ENCODE results near the gene GJD2.
A peak's percentile ranks its signal among the peaks of the same experiment; 100 is the strongest.

Gene GJD2

GRCh38 chr15:34754674-34755418 is at the start of gene GJD2:
Gene GJD2, minus strand, starts transcription at chr15:34754998. Its CDS starts 510 bp downstream, at chr15:34754488.
- no peak for DNase-seq

GRCh38 chr15:34804113-34804512 is 49.3 kb upstream of the GJD2 start:
- no peak for DNase-seq

GRCh38 chr15:34802803-34803750 is 48.3 kb upstream of the GJD2 start:
- no peak for DNase-seq

- DNase-seq: no peak
These were observed 47.6 kb upstream of the GJD2 start for GRCh38 chr15:34802371-34802770.

- DNase-seq: peak; percentile 26
These were observed 44.6 kb upstream of the GJD2 start for GRCh38 chr15:34799149-34800101.

- DNase-seq: no peak
These were observed 42.1 kb upstream of the GJD2 start for GRCh38 chr15:34796847-34797435.

- peak; percentile 11 for DNase-seq
These were observed 40.7 kb upstream of the GJD2 start, which contains the start of gene ACTC1 for GRCh38 chr15:34795267-34796081. Gene ACTC1, minus strand, starts transcription at chr15:34795549. Its CDS starts 741 bp downstream, at chr15:34794808.

- DNase-seq: no peak
These were observed 39.9 kb upstream of the GJD2 start for GRCh38 chr15:34794590-34795206.

GRCh38 chr15:34793901-34794300 is 39.1 kb upstream of the GJD2 start:
- DNase-seq: no peak

- no peak for DNase-seq
These were observed 38.3 kb upstream of the GJD2 start for GRCh38 chr15:34793071-34793470.

GRCh38 chr15:34791701-34792100 is 36.9 kb upstream of the GJD2 start:
- DNase-seq: no peak

GRCh38 chr15:34790121-34790520 is 35.3 kb upstream of the GJD2 start:
- no peak for DNase-seq

GRCh38 chr15:34789326-34789725 is 34.5 kb upstream of the GJD2 start:
- no peak for DNase-seq

- no peak for DNase-seq
These were observed 31.4 kb upstream of the GJD2 start for GRCh38 chr15:34786206-34786605.

GRCh38 chr15:34783991-34784390 is 29.2 kb upstream of the GJD2 start:
- no peak for DNase-seq

- DNase-seq: no peak
These were observed 28.6 kb upstream of the GJD2 start for GRCh38 chr15:34783431-34783830.

GRCh38 chr15:34782901-34783300 is 28.1 kb upstream of the GJD2 start:
- DNase-seq: no peak

GRCh38 chr15:34780725-34781124 is 25.9 kb upstream of the GJD2 start:
- DNase-seq: no peak

- no peak for DNase-seq
These were observed 21.9 kb upstream of the GJD2 start for GRCh38 chr15:34776606-34777105.

- DNase-seq: no peak
These were observed 19.1 kb upstream of the GJD2 start for GRCh38 chr15:34773917-34774316.

- no peak for DNase-seq
These were observed 18.2 kb upstream of the GJD2 start for GRCh38 chr15:34773013-34773412.

All from NCI-H1092 treated with DMSO at 0.1 percent for 48 hours (cell line).